Activated CD8-positive, alpha-beta memory T cell treated with anti-CD3 and anti-CD28 coated beads, Interleukin-2, amount 50 U/mL, for 48 hours (primary cell): Measurements from ENCODE around the gene OPA3.

Experiments
- DNase-seq: peaks from one replicate; pipeline ENCODE4 v3.0.0-alpha.2; 2020

The OPA3 gene

GRCh38 chr19:45499196-45500180 is 85.1 kb downstream of the OPA3 start:
- peak; percentile 84 for DNase-seq

GRCh38 chr19:45498411-45499195 is 86.0 kb downstream of the OPA3 start, which contains the start of gene PPM1N:
Gene PPM1N (plus strand): TSS chr19:45498443. CDS start chr19:45498473, 30 bp downstream.
- peak; percentile 86 for DNase-seq

- no peak for DNase-seq
These were observed 86.8 kb downstream of the OPA3 start for GRCh38 chr19:45497791-45498190.

- DNase-seq = peak; percentile 76
These were observed 88.2 kb downstream of the OPA3 start for GRCh38 chr19:45496349-45496953.

GRCh38 chr19:45495178-45495577 is 89.4 kb downstream of the OPA3 start:
- no peak for DNase-seq

GRCh38 chr19:45494261-45494916 is 90.2 kb downstream of the OPA3 start:
- no peak for DNase-seq

GRCh38 chr19:45492627-45493470 is 91.8 kb downstream of the OPA3 start:
- DNase-seq = no peak

- no peak for DNase-seq
These were observed 92.4 kb downstream of the OPA3 start for GRCh38 chr19:45492137-45492626.

- no peak for DNase-seq
These were observed 95.3 kb downstream of the OPA3 start for GRCh38 chr19:45489216-45489855.

- no peak for DNase-seq
These were observed 95.9 kb downstream of the OPA3 start for GRCh38 chr19:45488708-45489107.

GRCh38 chr19:45485305-45486077 is 99.1 kb downstream of the OPA3 start:
- DNase-seq = peak; percentile 99

GRCh38 chr19:45484273-45484945 is 100.2 kb downstream of the OPA3 start:
- no peak for DNase-seq

- no peak for DNase-seq
These were observed 101.6 kb downstream of the OPA3 start for GRCh38 chr19:45483033-45483432.

- DNase-seq = peak; percentile 95
These were observed 106.0 kb downstream of the OPA3 start for GRCh38 chr19:45478454-45479238.

- no peak for DNase-seq
These were observed 106.7 kb downstream of the OPA3 start for GRCh38 chr19:45477713-45478453.
